C4-2B (cell line): ENCODE measurements around the gene SHROOM1.

Experiments used
- ZFX ChIP-seq: fragments of 450-650 bp; IDR thresholded peaks from 2 replicates; pipeline ENCODE4 v1.6.1; 2017
- TF ChIP-seq, protein P1 (sequence below): fragments of 450-650 bp; conservative IDR thresholded peaks from 2 replicates; pipeline ENCODE4 v1.5.1; 2017; ENCODE audit warnings: mild to moderate bottlenecking

DNA sequence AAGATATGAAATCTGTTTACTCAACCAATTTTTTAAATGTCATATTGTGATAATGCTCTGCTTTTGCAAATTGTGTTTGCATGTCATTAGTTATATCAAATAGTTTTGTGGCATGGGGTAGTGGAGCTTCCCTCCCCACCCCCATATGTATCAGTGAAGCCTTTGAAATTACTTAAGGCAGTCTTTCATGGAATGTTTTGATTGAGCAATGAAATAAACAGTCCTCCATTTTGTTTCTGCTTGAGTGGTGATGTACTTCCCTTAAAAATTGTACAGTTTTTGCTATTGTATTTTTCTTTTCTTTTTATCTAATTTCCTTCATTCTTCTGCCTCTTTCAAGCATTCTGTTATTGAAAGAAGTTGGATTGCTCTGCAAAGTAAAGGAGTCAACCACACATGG, 13.9 kb downstream of the SHROOM1 start:
- TF ChIP-seq, protein P1, sequence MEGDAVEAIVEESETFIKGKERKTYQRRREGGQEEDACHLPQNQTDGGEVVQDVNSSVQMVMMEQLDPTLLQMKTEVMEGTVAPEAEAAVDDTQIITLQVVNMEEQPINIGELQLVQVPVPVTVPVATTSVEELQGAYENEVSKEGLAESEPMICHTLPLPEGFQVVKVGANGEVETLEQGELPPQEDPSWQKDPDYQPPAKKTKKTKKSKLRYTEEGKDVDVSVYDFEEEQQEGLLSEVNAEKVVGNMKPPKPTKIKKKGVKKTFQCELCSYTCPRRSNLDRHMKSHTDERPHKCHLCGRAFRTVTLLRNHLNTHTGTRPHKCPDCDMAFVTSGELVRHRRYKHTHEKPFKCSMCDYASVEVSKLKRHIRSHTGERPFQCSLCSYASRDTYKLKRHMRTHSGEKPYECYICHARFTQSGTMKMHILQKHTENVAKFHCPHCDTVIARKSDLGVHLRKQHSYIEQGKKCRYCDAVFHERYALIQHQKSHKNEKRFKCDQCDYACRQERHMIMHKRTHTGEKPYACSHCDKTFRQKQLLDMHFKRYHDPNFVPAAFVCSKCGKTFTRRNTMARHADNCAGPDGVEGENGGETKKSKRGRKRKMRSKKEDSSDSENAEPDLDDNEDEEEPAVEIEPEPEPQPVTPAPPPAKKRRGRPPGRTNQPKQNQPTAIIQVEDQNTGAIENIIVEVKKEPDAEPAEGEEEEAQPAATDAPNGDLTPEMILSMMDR = no peak
- TF ChIP-seq ZFX = no peak
